Naive thymus-derived CD8-positive, alpha-beta T cell (primary cell): Measurements from ENCODE around the gene AP3D1. TPM values are rescaled to one million over a fixed set of nuclear protein-coding genes. Genes with fewer than 3 reads are reported as not detected.

Source experiments
- ATAC-seq, 2 donors: fragments of 150-1000 bp; cut with Tn5 transposase in 1 of 2; sonication (Bioruptor Pico), chemical (Tn5 transposase) in 1 of 2; 1 replicate in 1 of 2; 2 replicates in 1 of 2; pipeline ENCODE4 v1.10.0; 2021; ENCODE audit warnings: mild to moderate bottlenecking in 2 of 2, moderate library complexity in 2 of 2
- POLR2A ChIA-PET: fragments of 350-600 bp; sonication (Branson Sonifier 250); formaldehyde crosslinking; loops from one replicate; lab custom pipeline; 2021; ENCODE audit warnings: antibody characterized with exemption; lab: Charles Lee
- DNase-seq, 10 donors: peaks; one replicate each; pipeline versions ENCODE4 v3.0.0 to v3.0.0-alpha.2; 2020 to 2022
- H3K27ac Mint-ChIP-seq, 10 donors: one replicate each; pipeline ENCODE4 v1.8.0; 2020 to 2022; ENCODE audit warnings: mild to moderate bottlenecking in 10 of 10, mixed read lengths in 10 of 10, moderate library complexity in 4 of 10, inconsistent platforms in 1 of 10
- H3K27me3 Mint-ChIP-seq, 5 donors: one replicate each; pipeline ENCODE4 v1.8.0; 2021 to 2022; ENCODE audit warnings: mixed read lengths in 5 of 5
- H3K36me3 Mint-ChIP-seq, 3 donors: one replicate each; pipeline ENCODE4 v1.8.0; 2020 to 2022; ENCODE audit warnings: mixed read lengths in 3 of 3, mild to moderate bottlenecking in 2 of 3, inconsistent platforms in 1 of 3
- H3K4me1 Mint-ChIP-seq, 4 donors: one replicate each; pipeline ENCODE4 v1.8.0; 2021 to 2022; ENCODE audit warnings: mixed read lengths in 4 of 4
- H3K4me3 Mint-ChIP-seq, 10 donors: one replicate each; pipeline ENCODE4 v1.8.0; 2020 to 2022; ENCODE audit warnings: mild to moderate bottlenecking in 10 of 10, mixed read lengths in 10 of 10, moderate library complexity in 6 of 10, inconsistent platforms in 1 of 10
- H3K9me3 Mint-ChIP-seq, 9 donors: one replicate each; pipeline ENCODE4 v1.8.0; 2020 to 2022; ENCODE audit warnings: mixed read lengths in 9 of 9, mild to moderate bottlenecking in 3 of 9, inconsistent platforms in 1 of 9, moderate library complexity in 1 of 9
- polyA plus RNA-seq, 3 donors: library from polyadenylated mRNA; unstranded; fragments of 300-500 nt; fragmentation: Illumina TruSeq; gene quantifications; one replicate each; pipeline ENCODE4 v1.2.3, GENCODE V29; 2021
- total RNA-seq, 8 experiments: library from RNA in 2 of 8; stranded (reverse) in 2 of 8; gene quantifications; one replicate each; pipeline ENCODE4 v1.2.3 and lab custom pipeline; 2021 to 2026

Gene AP3D1
- total and polyA plus RNA-seq, 5 experiments from 2014 or later: 12.8 to 83.2 (median 45.0) TPM

DNA sequence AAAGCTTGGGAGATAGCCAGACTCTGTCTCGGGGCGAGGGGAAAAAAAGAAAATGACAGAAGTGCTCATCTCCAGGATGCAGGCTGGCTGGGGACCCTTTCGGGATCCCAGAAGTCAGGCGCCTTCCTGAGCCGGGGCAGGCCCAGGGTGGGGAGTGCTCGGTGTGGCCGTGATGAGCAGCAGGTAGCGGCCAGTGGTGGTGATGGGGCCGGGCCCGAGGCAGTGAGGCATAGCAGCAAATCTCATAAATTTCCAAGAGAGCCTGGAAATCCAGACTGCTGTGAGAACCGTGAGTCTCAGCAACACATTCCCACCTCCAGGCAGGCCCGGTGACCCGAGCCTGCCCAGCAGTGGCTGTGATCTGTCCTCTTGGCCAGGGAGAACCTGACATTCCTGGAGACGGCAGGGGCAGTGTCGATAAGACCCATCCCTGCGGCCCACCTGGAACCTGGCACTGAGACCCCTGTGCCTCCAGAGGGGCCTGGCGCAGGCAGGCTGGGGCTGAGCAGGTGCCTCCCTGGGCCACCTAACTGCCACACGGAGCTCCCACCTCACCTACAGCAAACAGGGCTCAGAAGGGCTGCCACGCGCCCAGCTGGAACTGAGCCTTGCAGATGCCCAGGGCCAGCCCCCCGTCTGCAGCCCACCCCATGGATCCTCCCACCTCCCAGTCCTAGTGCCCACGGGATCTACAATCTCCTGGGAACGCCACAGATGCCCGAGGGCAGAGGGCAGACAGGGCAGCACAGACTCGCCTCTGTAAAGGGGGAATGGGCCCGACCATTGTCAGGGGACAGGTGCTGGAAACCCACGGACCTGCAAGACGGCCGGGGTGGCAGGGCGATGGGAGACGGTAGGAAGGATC, 31.2 kb downstream of the AP3D1 start:
- H3K27me3 Mint-ChIP-seq: no peaks in the 10 kb centered on the region
- no peak overlapping the region for H3K4me3 Mint-ChIP-seq
- H3K4me1 Mint-ChIP-seq: peaks cover 0 to 2% (median 0%) of the 10 kb centered on the region in 4 donors
- H3K36me3 Mint-ChIP-seq: peaks cover 0 to 65% (median 6%) of the 10 kb centered on the region in 3 donors
- no peak for DNase-seq
- POLR2A ChIA-PET: no interaction called here
- no peaks in the 10 kb centered on the region for H3K9me3 Mint-ChIP-seq
- peak overlapping the region in 1 of 10 donors; percentile 5 for H3K27ac Mint-ChIP-seq
- ATAC-seq: no peak

GRCh38 chr19:2118438-2118837, 32.9 kb downstream of the AP3D1 start:
- H3K36me3 Mint-ChIP-seq: peaks cover 0 to 72% (median 11%) of the 10 kb centered on the region in 3 donors
- no peak overlapping the region for H3K4me3 Mint-ChIP-seq
- no peak for ATAC-seq
- H3K27me3 Mint-ChIP-seq: no peaks in the 10 kb centered on the region
- no peak overlapping the region for H3K27ac Mint-ChIP-seq
- POLR2A ChIA-PET: no interaction called here
- H3K9me3 Mint-ChIP-seq: no peaks in the 10 kb centered on the region
- peaks cover 2 to 7% (median 4%) of the 10 kb centered on the region in 4 donors for H3K4me1 Mint-ChIP-seq
- DNase-seq: no peak

DNA sequence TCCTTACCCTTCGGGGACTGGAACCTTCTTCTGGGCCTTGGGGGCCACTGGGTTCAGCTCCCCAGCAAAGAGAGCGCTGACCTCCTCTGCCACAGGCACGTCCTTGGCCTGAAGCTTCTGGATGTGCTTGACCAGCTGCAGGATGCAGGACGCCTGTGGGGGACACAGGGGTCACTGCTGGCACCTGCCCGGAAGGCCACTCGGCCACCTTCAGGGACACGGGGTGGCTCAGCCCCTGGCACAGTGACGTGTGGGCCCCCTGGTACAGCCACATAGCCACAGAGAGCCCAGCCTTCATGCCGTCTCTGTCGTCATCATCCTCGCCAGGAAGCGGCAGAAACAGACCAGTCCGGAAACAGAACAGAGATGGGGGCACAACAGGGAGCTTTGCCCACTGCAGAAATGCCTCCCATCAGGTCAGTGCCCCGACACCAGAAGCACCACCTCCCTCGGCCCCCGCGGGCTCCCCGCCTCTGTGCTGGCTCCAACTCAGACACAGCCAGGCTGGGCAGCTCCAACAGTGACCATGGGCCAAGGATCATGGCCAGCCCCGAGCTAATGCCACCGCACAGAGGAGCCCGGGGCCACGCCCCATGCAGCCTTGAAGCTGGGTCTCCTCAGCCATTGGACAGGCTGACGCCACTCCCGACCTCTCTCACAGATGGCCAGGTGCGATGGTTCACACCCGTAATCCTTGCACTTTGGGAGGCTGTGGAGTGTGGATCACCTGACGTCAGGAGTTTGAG, 34.0 kb downstream of the AP3D1 start:
- POLR2A ChIA-PET: interaction anchor here (0.6 kb wide), 1 partner anchor 54 kb away, joined by 3 read pairs; no protein-coding TSS in a partner anchor
- Mint-ChIP-seq H3K36me3 (peaks cover 0 to 68% (median 11%) of the 10 kb centered on the region in 3 donors), H3K27me3 (no peaks in the 10 kb centered on the region), H3K9me3 (no peaks in the 10 kb centered on the region), H3K4me3 (no peak overlapping the region), H3K4me1 (peaks cover 5 to 7% (median 6%) of the 10 kb centered on the region in 4 donors), H3K27ac (peak overlapping the region in 1 of 10 donors; percentile 24)
- ATAC-seq (no peak), DNase-seq (no peak)

DNA sequence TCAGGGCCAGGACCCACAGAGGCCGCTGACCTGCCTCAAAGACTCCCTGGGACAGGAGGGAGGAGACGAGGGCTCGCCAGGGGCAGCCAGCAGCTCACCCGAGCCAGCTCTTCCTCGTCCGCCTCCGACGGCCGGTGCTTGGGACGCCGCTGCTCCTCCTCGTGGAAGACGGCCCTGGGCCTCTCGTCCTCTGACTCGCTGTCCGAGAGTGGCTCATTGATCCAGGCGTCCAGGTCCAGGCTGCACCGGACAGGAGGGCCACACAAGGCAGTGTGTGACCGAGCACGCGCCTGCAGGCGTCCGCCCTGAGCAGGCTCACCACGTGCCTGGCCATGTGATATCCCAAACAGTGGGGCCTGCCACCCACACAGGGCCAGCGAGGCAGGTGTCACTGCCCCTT, 34.9 kb downstream of the AP3D1 start:
- Mint-ChIP-seq H3K4me1 (peaks cover 5 to 10% (median 8%) of the 10 kb centered on the region in 4 donors), H3K27ac (no peak overlapping the region), H3K9me3 (no peaks in the 10 kb centered on the region), H3K4me3 (no peak overlapping the region), H3K27me3 (no peaks in the 10 kb centered on the region), H3K36me3 (peaks cover 0 to 74% (median 11%) of the 10 kb centered on the region in 3 donors)
- ATAC-seq (no peak), DNase-seq (no peak)
- POLR2A ChIA-PET: no interaction called here

DNA sequence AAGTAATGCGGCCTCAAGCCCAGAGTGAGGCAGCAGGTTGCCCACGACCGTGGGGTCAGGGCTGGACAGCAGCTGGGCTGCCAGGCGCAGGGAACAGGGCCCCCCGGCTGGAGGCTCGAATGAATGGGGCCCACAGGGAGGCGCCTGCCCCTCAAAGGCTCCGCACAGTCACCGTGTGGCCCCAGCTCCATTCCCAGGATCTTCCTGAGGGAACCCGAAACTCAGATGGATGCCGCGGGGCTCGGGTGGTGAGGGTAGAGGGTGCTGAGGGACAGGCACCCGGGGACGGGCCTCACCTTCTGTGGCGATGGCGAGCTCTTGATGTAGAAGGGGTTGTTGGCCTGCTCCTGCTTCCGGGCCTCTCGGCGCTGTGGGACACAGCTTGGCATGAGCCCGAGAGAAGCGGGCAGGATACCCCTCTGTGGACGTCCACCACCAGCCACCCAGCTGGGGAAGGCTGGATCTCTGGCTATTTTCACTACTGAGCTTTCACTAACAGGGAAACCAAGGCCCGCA, 35.4 kb downstream of the AP3D1 start:
- Mint-ChIP-seq H3K4me3 (no peak overlapping the region), H3K36me3 (peaks cover 0 to 71% (median 8%) of the 10 kb centered on the region in 3 donors), H3K9me3 (no peaks in the 10 kb centered on the region), H3K27me3 (no peaks in the 10 kb centered on the region), H3K27ac (no peak overlapping the region), H3K4me1 (peaks cover 5 to 10% (median 8%) of the 10 kb centered on the region in 4 donors)
- no peak for DNase-seq
- ATAC-seq: no peak
- POLR2A ChIA-PET: no interaction called here

GRCh38 chr19:2115324-2115723, 36.0 kb downstream of the AP3D1 start:
- POLR2A ChIA-PET: no interaction called here
- H3K9me3 Mint-ChIP-seq: no peaks in the 10 kb centered on the region
- H3K27ac Mint-ChIP-seq: no peak overlapping the region
- H3K4me3 Mint-ChIP-seq: no peak overlapping the region
- H3K27me3 Mint-ChIP-seq: no peaks in the 10 kb centered on the region
- no peak for ATAC-seq
- H3K4me1 Mint-ChIP-seq: peaks cover 5 to 10% (median 8%) of the 10 kb centered on the region in 4 donors
- DNase-seq: no peak
- peaks cover 0 to 66% (median 8%) of the 10 kb centered on the region in 3 donors for H3K36me3 Mint-ChIP-seq

GRCh38 chr19:2114821-2115220, 36.5 kb downstream of the AP3D1 start:
- POLR2A ChIA-PET: no interaction called here
- Mint-ChIP-seq H3K4me3 (no peak overlapping the region), H3K9me3 (no peaks in the 10 kb centered on the region), H3K36me3 (peaks cover 0 to 64% (median 8%) of the 10 kb centered on the region in 3 donors), H3K27ac (peak overlapping the region in 1 of 10 donors; percentile 29), H3K4me1 (peaks cover 5 to 10% (median 8%) of the 10 kb centered on the region in 4 donors), H3K27me3 (no peaks in the 10 kb centered on the region)
- no peak for DNase-seq
- ATAC-seq: no peak

DNA sequence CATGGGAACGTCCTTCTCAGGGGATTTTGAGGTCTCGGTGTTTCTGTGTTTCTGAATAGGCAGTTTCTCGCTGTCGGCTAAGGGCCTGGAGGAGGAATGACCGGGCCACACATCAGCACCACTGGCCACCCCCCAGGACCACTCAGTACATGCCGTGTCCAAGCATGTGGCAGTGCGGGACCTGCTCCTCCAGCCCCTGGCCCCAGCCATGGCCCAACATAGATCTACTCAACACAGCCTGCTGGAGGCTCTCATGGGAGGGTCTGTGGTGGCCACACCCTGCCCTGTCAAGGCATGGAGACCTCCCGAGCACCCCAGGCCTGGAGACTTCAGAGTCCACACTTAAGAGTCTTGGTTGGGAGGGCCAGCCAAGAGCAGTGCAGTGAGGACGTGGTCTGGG, 37.1 kb downstream of the AP3D1 start:
- ATAC-seq: no peak
- Mint-ChIP-seq H3K27ac (peak overlapping the region in 2 of 10 donors; percentile 3 to 69), H3K36me3 (peaks cover 0 to 63% (median 8%) of the 10 kb centered on the region in 3 donors), H3K27me3 (no peaks in the 10 kb centered on the region), H3K4me3 (no peak overlapping the region), H3K9me3 (no peaks in the 10 kb centered on the region), H3K4me1 (peaks cover 5 to 10% (median 8%) of the 10 kb centered on the region in 4 donors)
- no peak for DNase-seq
- POLR2A ChIA-PET: no interaction called here

- POLR2A ChIA-PET: interaction anchor here (1.3 kb wide), 1 partner anchor 216 kb away, joined by 4 read pairs; no protein-coding TSS in a partner anchor
- H3K27ac Mint-ChIP-seq: peak overlapping the region in 3 of 10 donors; percentile 3 to 69 (median 60)
- H3K4me1 Mint-ChIP-seq: peaks cover 3 to 10% (median 8%) of the 10 kb centered on the region in 4 donors
- H3K36me3 Mint-ChIP-seq: peaks cover 0 to 61% (median 8%) of the 10 kb centered on the region in 3 donors
- no peaks in the 10 kb centered on the region for H3K9me3 Mint-ChIP-seq
- H3K4me3 Mint-ChIP-seq: no peak overlapping the region
- H3K27me3 Mint-ChIP-seq: no peaks in the 10 kb centered on the region
- DNase-seq (no peak), ATAC-seq (no peak)
These were observed 37.7 kb downstream of the AP3D1 start for GRCh38 chr19:2113439-2114211.

- Mint-ChIP-seq H3K36me3 (peaks cover 0 to 60% (median 11%) of the 10 kb centered on the region in 3 donors), H3K9me3 (no peaks in the 10 kb centered on the region), H3K27ac (peak overlapping the region in 3 of 10 donors; percentile 65 to 83 (median 77)), H3K4me3 (peak overlapping the region in 2 of 10 donors; percentile 10 to 53), H3K4me1 (peaks cover 6 to 10% (median 8%) of the 10 kb centered on the region in 4 donors), H3K27me3 (no peaks in the 10 kb centered on the region)
- peak in 1 of 10 donors; percentile 49 for DNase-seq
- peak; percentile 25 to 55 for ATAC-seq
- POLR2A ChIA-PET: interaction anchor here (0.5 to 1.3 kb wide), 2 partner anchors 215 to 669 kb away, joined by 4 read pairs; no protein-coding TSS in a partner anchor
These were observed 38.6 kb downstream of the AP3D1 start for GRCh38 chr19:2112516-2113320.

DNA sequence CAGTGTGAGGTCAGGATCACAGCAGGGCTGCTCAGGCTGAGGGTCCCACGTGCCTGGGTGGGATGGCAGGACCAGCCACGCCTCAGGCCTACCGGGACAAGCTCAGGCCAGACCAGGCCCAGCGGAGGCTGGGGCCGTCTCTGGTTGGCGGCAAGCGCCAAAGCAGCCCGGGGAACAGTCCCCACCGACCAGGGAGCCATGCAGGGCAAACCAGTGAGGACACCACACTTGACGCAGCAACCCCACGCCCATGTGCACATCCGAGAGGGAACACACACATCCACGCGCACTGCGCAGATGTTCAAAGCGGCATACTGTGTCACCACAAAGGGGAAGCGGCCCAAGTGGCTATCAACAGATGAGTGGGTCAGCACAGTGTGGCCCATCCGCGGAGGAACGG, 39.5 kb downstream of the AP3D1 start:
- no peak overlapping the region for H3K27ac Mint-ChIP-seq
- no peak overlapping the region for H3K4me3 Mint-ChIP-seq
- POLR2A ChIA-PET: no interaction called here
- H3K9me3 Mint-ChIP-seq: no peaks in the 10 kb centered on the region
- no peak for DNase-seq
- no peaks in the 10 kb centered on the region for H3K27me3 Mint-ChIP-seq
- H3K36me3 Mint-ChIP-seq: peaks cover 0 to 67% (median 14%) of the 10 kb centered on the region in 3 donors
- peaks cover 6 to 10% (median 9%) of the 10 kb centered on the region in 4 donors for H3K4me1 Mint-ChIP-seq
- ATAC-seq: no peak
